ENCODE results near the gene DDX49.

Gene DDX49

GRCh38 chr19:18908917-18909619 lies 10.4 kb upstream of the DDX49 start:
- TF ChIP-seq TAF1 (IDR thresholded peaks at IDR 0.05; ENCODE audit: borderline replicate concordance, insufficient read depth, low read length) (no peak), POLR2AphosphoS5 (IDR thresholded peaks at IDR 0.05; ENCODE audit: low read depth, low read length) (no peak), FOXP2 (optimal IDR thresholded peaks at IDR 0.05; ENCODE audit: borderline replicate concordance, extremely low read depth, extremely low read length, insufficient read depth) (no peak), REST (IDR thresholded peaks at IDR 0.05; ENCODE audit: insufficient read depth in 1 of 2, low read depth in 2 of 2, low read length in 2 of 2) (no peak), SIN3A (IDR thresholded peaks at IDR 0.05; ENCODE audit: borderline replicate concordance, insufficient read depth, low read length) (no peak)

GRCh38 chr19:18910010-18910409 lies 9.5 kb upstream of the DDX49 start:
- no peak for TF ChIP-seq FOXP2 (optimal IDR thresholded peaks at IDR 0.05; ENCODE audit: borderline replicate concordance, extremely low read depth, extremely low read length, insufficient read depth)
- TF ChIP-seq TAF1 (IDR thresholded peaks at IDR 0.05; ENCODE audit: borderline replicate concordance, insufficient read depth, low read length) = no peak
- TF ChIP-seq REST (IDR thresholded peaks at IDR 0.05; ENCODE audit: insufficient read depth in 1 of 2, low read depth in 2 of 2, low read length in 2 of 2) = no peak
- TF ChIP-seq SIN3A (IDR thresholded peaks at IDR 0.05; ENCODE audit: borderline replicate concordance, insufficient read depth, low read length) = no peak

- TF ChIP-seq SIN3A (IDR thresholded peaks at IDR 0.05; ENCODE audit: borderline replicate concordance, insufficient read depth, low read length) = no peak
- TF ChIP-seq FOXP2 (optimal IDR thresholded peaks at IDR 0.05; ENCODE audit: borderline replicate concordance, extremely low read depth, extremely low read length, insufficient read depth) = no peak
- no peak for TF ChIP-seq TAF1 (IDR thresholded peaks at IDR 0.05; ENCODE audit: borderline replicate concordance, insufficient read depth, low read length)
- TF ChIP-seq REST (IDR thresholded peaks at IDR 0.05; ENCODE audit: insufficient read depth in 1 of 2, low read depth in 2 of 2, low read length in 2 of 2) = no peak
- no peak for TF ChIP-seq POLR2AphosphoS5 (IDR thresholded peaks at IDR 0.05; ENCODE audit: low read depth, low read length)
Observed at GRCh38 chr19:18910801-18911436, 8.6 kb upstream of the DDX49 start.

GRCh38 chr19:18912933-18913332 lies 6.6 kb upstream of the DDX49 start:
- TF ChIP-seq REST (IDR thresholded peaks at IDR 0.05; ENCODE audit: insufficient read depth in 1 of 2, low read depth in 2 of 2, low read length in 2 of 2) (no peak), TAF1 (IDR thresholded peaks at IDR 0.05; ENCODE audit: borderline replicate concordance, insufficient read depth, low read length) (no peak), POLR2AphosphoS5 (IDR thresholded peaks at IDR 0.05; ENCODE audit: low read depth, low read length) (no peak), FOXP2 (optimal IDR thresholded peaks at IDR 0.05; ENCODE audit: borderline replicate concordance, extremely low read depth, extremely low read length, insufficient read depth) (no peak), SIN3A (IDR thresholded peaks at IDR 0.05; ENCODE audit: borderline replicate concordance, insufficient read depth, low read length) (no peak)
